Measurements from ENCODE around the gene SDCBP2. TPM values are rescaled to one million over a fixed set of nuclear protein-coding genes. Genes with fewer than 3 reads are reported as not detected.

The SDCBP2 gene
- total and polyA plus RNA-seq, 2 donors from 2014 or later, result 10.3 to 18.3 TPM

DNA sequence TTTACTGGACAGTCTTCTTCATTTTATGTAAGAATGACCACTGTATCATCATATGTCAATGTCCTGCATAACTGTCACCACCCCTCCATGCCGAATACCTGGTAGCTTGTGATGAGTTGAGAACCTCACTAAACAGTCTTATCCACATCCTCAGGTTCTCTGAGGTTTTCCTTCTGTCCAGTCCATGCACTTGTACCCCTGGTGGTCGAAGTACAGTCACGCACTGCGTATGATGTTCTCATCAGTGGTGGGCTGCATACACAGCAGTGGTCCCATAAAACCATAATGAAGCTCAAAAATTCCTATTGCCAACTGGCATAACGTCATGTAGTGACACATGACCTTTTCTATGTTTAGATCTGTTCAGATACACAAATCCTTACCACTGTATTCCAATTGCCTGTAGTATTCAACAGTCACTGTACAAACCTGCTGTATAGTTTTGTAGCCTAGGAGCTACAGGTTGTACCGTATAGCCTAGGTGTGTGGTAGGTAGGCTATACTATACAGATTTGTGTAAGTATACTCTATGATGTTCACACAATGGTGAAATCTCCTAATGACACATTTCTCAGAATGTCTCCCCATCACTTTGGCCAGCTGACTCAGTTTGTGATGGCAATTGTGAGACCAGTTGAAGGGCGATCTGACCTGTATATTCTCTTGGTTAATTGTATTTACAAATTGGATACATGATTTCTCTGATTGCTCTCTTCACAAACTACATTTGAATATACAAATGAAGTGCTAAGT, 31.3 kb upstream of the SDCBP2 start:
- intact Hi-C loops (cut with DNase I), result no loop called here
- Histone ChIP-seq H3K27me3 (ENCODE audit: control insufficient read depth, insufficient read depth, low read length) (no peaks in the 10 kb centered on the region), H3K36me3 (ENCODE audit: control insufficient read depth in 2 of 3, insufficient read depth in 3 of 3, low read length in 3 of 3) (peaks cover 4 to 20% (median 10%) of the 10 kb centered on the region in 3 donors), H3K27ac (ENCODE audit: low read depth in 2 of 2, low read length in 2 of 2) (no peak overlapping the region), H3K9me3 (ENCODE audit: control insufficient read depth in 2 of 3, insufficient read depth in 1 of 3, low read length in 3 of 3) (no peaks in the 10 kb centered on the region), H3K9ac (ENCODE audit: low read length in 3 of 3) (no peak overlapping the region), H3K4me1 (ENCODE audit: control insufficient read depth in 2 of 3, insufficient read depth in 2 of 3, low read depth in 1 of 3, low read length in 3 of 3) (no peaks in the 10 kb centered on the region), H3K4me3 (ENCODE audit: low read length in 3 of 3) (no peak overlapping the region)
- TF ChIP-seq CTCF (IDR thresholded peaks at IDR 0.05; ENCODE audit: borderline replicate concordance, extremely low read depth, insufficient read depth), result no peak
- DNase-seq (no peak), FAIRE-seq (no peak)

DNA sequence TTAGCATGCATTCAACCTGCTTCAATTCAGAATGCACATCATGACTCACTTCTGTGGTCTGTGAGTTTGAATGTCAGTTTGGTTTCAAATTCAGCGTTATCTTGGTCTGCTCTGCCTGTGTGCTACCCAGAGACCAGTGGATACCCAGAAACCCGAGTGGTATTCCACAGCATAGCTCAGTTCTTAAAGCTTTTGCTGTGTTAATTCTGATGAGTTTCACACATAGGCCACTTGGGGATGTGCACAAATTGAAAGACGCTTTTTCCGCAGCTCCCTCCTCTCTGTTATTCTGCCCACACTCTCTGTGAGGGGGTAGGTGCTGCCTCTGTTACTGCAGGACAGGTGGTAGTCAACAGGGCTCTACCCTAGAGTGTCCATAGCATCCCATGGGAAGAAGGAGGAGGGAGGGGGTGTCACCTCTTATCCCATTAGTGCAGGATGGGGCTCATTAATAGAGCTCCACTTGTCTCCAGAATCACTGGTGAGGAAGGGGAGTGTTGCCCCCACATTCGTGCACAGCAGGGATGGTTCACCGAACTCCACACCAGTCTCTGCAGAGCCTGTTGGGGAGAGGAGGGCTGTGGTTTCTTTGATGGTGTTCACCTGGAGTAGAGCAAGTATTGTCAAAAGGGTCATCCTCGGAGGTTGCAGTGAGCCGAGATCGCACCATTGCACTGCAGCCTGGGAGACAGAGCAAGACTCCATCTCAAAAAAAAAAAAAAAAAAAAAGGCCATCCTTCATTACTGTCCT, 29.2 kb upstream of the SDCBP2 start:
- DNase-seq (no peak), FAIRE-seq (no peak)
- Histone ChIP-seq H3K9ac (ENCODE audit: low read length in 3 of 3) (no peak overlapping the region), H3K4me1 (ENCODE audit: control insufficient read depth in 2 of 3, insufficient read depth in 2 of 3, low read depth in 1 of 3, low read length in 3 of 3) (no peaks in the 10 kb centered on the region), H3K36me3 (ENCODE audit: control insufficient read depth in 2 of 3, insufficient read depth in 3 of 3, low read length in 3 of 3) (peaks cover 4 to 18% (median 16%) of the 10 kb centered on the region in 3 donors), H3K4me3 (ENCODE audit: low read length in 3 of 3) (no peak overlapping the region), H3K27ac (ENCODE audit: low read depth in 2 of 2, low read length in 2 of 2) (no peak overlapping the region), H3K9me3 (ENCODE audit: control insufficient read depth in 2 of 3, insufficient read depth in 1 of 3, low read length in 3 of 3) (no peaks in the 10 kb centered on the region), H3K27me3 (ENCODE audit: control insufficient read depth, insufficient read depth, low read length) (no peaks in the 10 kb centered on the region)
- intact Hi-C loops (cut with DNase I), result no loop called here
- TF ChIP-seq CTCF (IDR thresholded peaks at IDR 0.05; ENCODE audit: borderline replicate concordance, extremely low read depth, insufficient read depth), result no peak

GRCh38 chr20:1353956-1354355, 25.0 kb upstream of the SDCBP2 start:
- Histone ChIP-seq H3K27me3 (ENCODE audit: control insufficient read depth, insufficient read depth, low read length) (no peaks in the 10 kb centered on the region), H3K9me3 (ENCODE audit: control insufficient read depth in 2 of 3, insufficient read depth in 1 of 3, low read length in 3 of 3) (no peaks in the 10 kb centered on the region), H3K4me1 (ENCODE audit: control insufficient read depth in 2 of 3, insufficient read depth in 2 of 3, low read depth in 1 of 3, low read length in 3 of 3) (no peaks in the 10 kb centered on the region), H3K4me3 (ENCODE audit: low read length in 3 of 3) (no peak overlapping the region), H3K36me3 (ENCODE audit: control insufficient read depth in 2 of 3, insufficient read depth in 3 of 3, low read length in 3 of 3) (peaks cover 4 to 9% (median 8%) of the 10 kb centered on the region in 3 donors), H3K27ac (ENCODE audit: low read depth in 2 of 2, low read length in 2 of 2) (no peak overlapping the region), H3K9ac (ENCODE audit: low read length in 3 of 3) (no peak overlapping the region)
- DNase-seq, result no peak
- intact Hi-C loops (cut with DNase I), result no loop called here
- no peak for FAIRE-seq
- TF ChIP-seq CTCF (IDR thresholded peaks at IDR 0.05; ENCODE audit: borderline replicate concordance, extremely low read depth, insufficient read depth), result no peak

Measured in kidney (tissue), 14 donors.